ENCODE measurements around the gene MTOR.

The MTOR gene

GRCh38 chr1:11062965-11063401 is 199.4 kb downstream of the MTOR start:
- Histone ChIP-seq H3K4me1 (peaks cover 22% of the 10 kb centered on the region), H4K20me1 (no peaks in the 10 kb centered on the region), H3K36me3 (peaks cover 68% of the 10 kb centered on the region), H3K27me3 (no peaks in the 10 kb centered on the region), H3K9ac (no peak overlapping the region), H3K27ac (no peak overlapping the region), H3K4me2 (no peak overlapping the region), H3K9me3 (no peaks in the 10 kb centered on the region), H3K4me3 (no peak overlapping the region)
- no peak for TF ChIP-seq Cebpa-rat (IDR thresholded peaks at IDR 0.05)

GRCh38 chr1:11061652-11062365 is 200.5 kb downstream of the MTOR start:
- no peak overlapping the region for H3K4me3 ChIP-seq
- peaks cover 7% of the 10 kb centered on the region for H4K20me1 ChIP-seq
- no peak for TF ChIP-seq Cebpa-rat (IDR thresholded peaks at IDR 0.05)
- H3K4me1 ChIP-seq = peaks cover 29% of the 10 kb centered on the region
- H3K4me2 ChIP-seq = no peak overlapping the region; the same call in 1 of the 2 replicates
- no peaks in the 10 kb centered on the region for H3K27me3 ChIP-seq
- H3K9ac ChIP-seq = no peak overlapping the region; the same call in 1 of the 2 replicates
- H3K9me3 ChIP-seq = no peaks in the 10 kb centered on the region
- peaks cover 68% of the 10 kb centered on the region for H3K36me3 ChIP-seq
- no peak overlapping the region for H3K27ac ChIP-seq

GRCh38 chr1:11059968-11060830 is 202.2 kb downstream of the MTOR start, which contains the start of gene SRM:
SRM (minus strand) TSS chr1:11060018; CDS start chr1:11059943, 75 bp downstream.
- Histone ChIP-seq H3K9ac (peak within 1 kb of the TSS; percentile 97), H3K9me3 (no peaks in the 10 kb centered on the region), H3K4me2 (peak within 1 kb of the TSS; percentile 93), H3K36me3 (peaks cover 66% of the 10 kb centered on the region), H3K4me1 (peaks cover 29% of the 10 kb centered on the region), H3K27me3 (no peaks in the 10 kb centered on the region), H4K20me1 (peaks cover 18% of the 10 kb centered on the region), H3K4me3 (peak within 1 kb of the TSS; percentile 100), H3K27ac (peak within 1 kb of the TSS; percentile 96)
- no peak for TF ChIP-seq Cebpa-rat (IDR thresholded peaks at IDR 0.05)

- Histone ChIP-seq H3K9me3 (no peaks in the 10 kb centered on the region), H3K36me3 (peaks cover 66% of the 10 kb centered on the region), H3K4me1 (peaks cover 29% of the 10 kb centered on the region), H3K9ac (peak overlapping the region; percentile 97), H3K4me2 (peak overlapping the region; percentile 93), H4K20me1 (peaks cover 21% of the 10 kb centered on the region), H3K27ac (peak overlapping the region; percentile 96), H3K4me3 (peak overlapping the region; percentile 100), H3K27me3 (no peaks in the 10 kb centered on the region)
- TF ChIP-seq Cebpa-rat (IDR thresholded peaks at IDR 0.05) = no peak
These were observed 203.0 kb downstream of the MTOR start for GRCh38 chr1:11059155-11059967.

GRCh38 chr1:11058595-11059154 is 203.7 kb downstream of the MTOR start:
- H3K4me3 ChIP-seq = peak overlapping the region; percentile 100
- H3K27me3 ChIP-seq = no peaks in the 10 kb centered on the region
- peak overlapping the region; percentile 93 for H3K4me2 ChIP-seq
- H3K9ac ChIP-seq = peak overlapping the region; percentile 97
- TF ChIP-seq Cebpa-rat (IDR thresholded peaks at IDR 0.05) = no peak
- H4K20me1 ChIP-seq = peaks cover 28% of the 10 kb centered on the region
- H3K27ac ChIP-seq = peak overlapping the region; percentile 96
- peaks cover 33% of the 10 kb centered on the region for H3K4me1 ChIP-seq
- H3K36me3 ChIP-seq = peaks cover 67% of the 10 kb centered on the region
- H3K9me3 ChIP-seq = no peaks in the 10 kb centered on the region

GRCh38 chr1:11058026-11058425 is 204.3 kb downstream of the MTOR start:
- Histone ChIP-seq H3K9ac (peak overlapping the region; percentile 97; the same call in 1 of the 2 replicates), H4K20me1 (peaks cover 35% of the 10 kb centered on the region), H3K36me3 (peaks cover 65% of the 10 kb centered on the region), H3K4me2 (peak overlapping the region; percentile 93), H3K4me1 (peaks cover 39% of the 10 kb centered on the region), H3K4me3 (0 out of 2 replicates have a peak overlapping the region, but pooled peaks have one; percentile 100), H3K27ac (no peak overlapping the region), H3K27me3 (no peaks in the 10 kb centered on the region), H3K9me3 (no peaks in the 10 kb centered on the region)
- TF ChIP-seq Cebpa-rat (IDR thresholded peaks at IDR 0.05) = no peak

DNA sequence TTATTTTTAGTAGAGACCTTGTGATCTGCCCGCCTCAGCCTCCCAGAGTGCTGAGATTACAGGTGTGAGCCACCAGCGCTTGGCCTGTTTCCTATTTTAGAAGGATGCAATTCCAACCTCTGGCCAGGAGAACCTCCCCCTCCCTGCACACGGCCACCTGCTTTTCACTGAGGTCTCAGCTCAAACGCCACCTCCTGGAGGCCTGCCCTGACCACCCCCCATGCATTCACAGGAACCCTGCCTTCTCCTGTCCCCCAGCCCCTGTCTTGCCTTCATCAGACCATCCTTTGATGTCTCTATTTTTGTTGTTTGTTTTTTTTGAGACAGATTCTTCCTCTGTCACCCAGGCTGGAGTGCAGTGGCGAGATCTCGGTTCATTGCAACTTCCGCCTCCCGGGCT is 204.9 kb downstream of the MTOR start:
- Histone ChIP-seq H3K27ac (no peak overlapping the region), H3K4me1 (peaks cover 43% of the 10 kb centered on the region), H3K4me3 (no peak overlapping the region), H3K9me3 (no peaks in the 10 kb centered on the region), H3K27me3 (no peaks in the 10 kb centered on the region), H4K20me1 (peaks cover 40% of the 10 kb centered on the region), H3K4me2 (no peak overlapping the region), H3K9ac (no peak overlapping the region), H3K36me3 (peaks cover 62% of the 10 kb centered on the region)
- no peak for TF ChIP-seq Cebpa-rat (IDR thresholded peaks at IDR 0.05)

Data from BLaER1 (cell line).